K562 (cell line): Measurements from ENCODE around the gene CMTM4. TPM values are rescaled to one million over a fixed set of nuclear protein-coding genes. Genes with fewer than 3 reads are reported as not detected.

Experiments
- ATAC-seq: fragments of 200-7000 bp; cut with Tn5 transposase; 3 replicates; pipeline ENCODE4 v1.9.1; 2020; ENCODE audit warnings: moderate library complexity
- BruUV-seq: library from RNA; stranded (reverse); fragments of 400-500 nt; replicated peaks from 2 replicates; lab custom pipeline; 2021; lab: Mats Ljungman, UMichigan
- CTCF ChIA-PET: fragments of 300-600 bp; formaldehyde crosslinking; extraction: SDS; loops from one replicate; lab custom pipeline; 2021; ENCODE audit warnings: low intra/inter-chr PET ratio; lab: Yijun Ruan, JAX
- POLR2A ChIA-PET: fragments of 300-600, 350-650 bp; sonication (Branson Sonifier 250); formaldehyde crosslinking; extraction: SDS; loops from one replicate; lab custom pipeline; 2021; ENCODE audit warnings: antibody characterized with exemption, inconsistent platforms; lab: Yijun Ruan, JAX
- DNase-seq, 4 experiments: peaks; one replicate each; pipeline versions ENCODE4 v3.0.0 to v3.0.0-alpha.2; 2011 to 2018; ENCODE audit warnings: low spot score in 3 of 4, mixed read lengths in 3 of 4; ENCODE audit errors: extremely low read depth in 1 of 4
- FAIRE-seq: peaks from 2 replicates; lab custom pipeline; 2011; peaks lifted over from hg19 to GRCh38; lab: Jason Lieb, UNC
- H2AFZ ChIP-seq: 2 replicates; pipeline ENCODE4 v1.6.0; 2011; ENCODE audit warnings: low read depth, low read length, control low read depth, inconsistent platforms
- H3K27ac ChIP-seq: fragments of 200-600 bp; 3 replicates; pipeline ENCODE4 v1.8.0; 2011; ENCODE audit warnings: low read depth, mild to moderate bottlenecking, control low read depth, inconsistent platforms, low read length, moderate library complexity, mixed read lengths; ENCODE audit errors: extremely low read depth
- H3K27me3 ChIP-seq, 2 experiments: fragments of 300-600 bp in 1 of 2; 2 replicates in 1 of 2; 3 replicates in 1 of 2; pipeline versions ENCODE4 v1.6.0 to v1.8.0; 2011; ENCODE audit warnings: inconsistent platforms in 2 of 2, low read length in 2 of 2, mild to moderate bottlenecking in 1 of 2, mixed read lengths in 1 of 2, moderate library complexity in 1 of 2; ENCODE audit not compliant: control insufficient read depth in 2 of 2, insufficient read depth in 2 of 2
- H3K36me3 ChIP-seq: fragments of 300-600 bp; 3 replicates; pipeline ENCODE4 v1.8.0; 2011; ENCODE audit warnings: mild to moderate bottlenecking, low read length, inconsistent platforms; ENCODE audit not compliant: control insufficient read depth, insufficient read depth
- H3K4me1 ChIP-seq, 2 experiments: fragments of 200-600 bp in 1 of 2; replicated peaks in 1 of 2; 2 replicates in 1 of 2; 3 replicates in 1 of 2; pipeline versions ENCODE4 v1.5.1 to v1.8.0; 2011; ENCODE audit warnings: inconsistent platforms in 2 of 2, low read length in 2 of 2, mild to moderate bottlenecking in 1 of 2, mixed read lengths in 1 of 2, moderate library complexity in 1 of 2; ENCODE audit not compliant: control insufficient read depth in 2 of 2, insufficient read depth in 2 of 2
- H3K4me2 ChIP-seq: 2 replicates; pipeline ENCODE4 v1.6.1; 2011; ENCODE audit warnings: low read length, control low read depth, inconsistent platforms, mixed read lengths; ENCODE audit not compliant: insufficient read depth
- H3K4me3 ChIP-seq: fragments of 200-600 bp; sonication (generic), shearing (Covaris generic); 2 replicates; pipeline ENCODE4 v1.5.1; 2016; ENCODE audit warnings: control low read depth, inconsistent platforms
- H3K79me2 ChIP-seq: fragments of 200-600 bp; 3 replicates; pipeline ENCODE4 v1.8.0; 2011; ENCODE audit warnings: low read length, inconsistent platforms; ENCODE audit not compliant: control insufficient read depth, insufficient read depth
- H3K9ac ChIP-seq, 2 experiments: 2 replicates each; pipeline versions ENCODE4 v1.6.0 to v1.6.1; 2011; ENCODE audit warnings: low read depth in 2 of 2, low read length in 2 of 2, control low read depth in 1 of 2, inconsistent platforms in 1 of 2, mild to moderate bottlenecking in 1 of 2, mixed read lengths in 1 of 2; ENCODE audit not compliant: insufficient read depth in 1 of 2
- H3K9me1 ChIP-seq: one replicate; pipeline ENCODE4 v1.6.0; 2011; ENCODE audit warnings: inconsistent platforms, mild to moderate bottlenecking, low read length, moderate library complexity; ENCODE audit not compliant: control insufficient read depth, insufficient read depth
- H3K9me3 ChIP-seq: replicated peaks from 2 replicates; pipeline ENCODE4 v1.5.1; 2011; ENCODE audit warnings: low read depth, low read length, inconsistent platforms; ENCODE audit not compliant: control insufficient read depth, insufficient read depth
- H4K20me1 ChIP-seq: replicated peaks from 2 replicates; pipeline ENCODE4 v1.6.1; 2011; ENCODE audit warnings: low read length, inconsistent platforms, mixed read lengths; ENCODE audit not compliant: control insufficient read depth, insufficient read depth
- MCM3 ChIP-seq: fragments of 450-650 bp; IDR thresholded peaks from 2 replicates; pipeline ENCODE4 v1.6.1; 2016
- NFIX ChIP-seq: fragments of 250-450 bp; sonication (Bioruptor Pico); IDR thresholded peaks from 2 replicates; pipeline ENCODE4 v1.4.0; 2020; ENCODE audit warnings: low read depth, mild to moderate bottlenecking, moderate library complexity
- XRCC3 ChIP-seq: fragments of 450-650 bp; IDR thresholded peaks from 2 replicates; pipeline ENCODE4 v1.6.1; 2017; ENCODE audit warnings: mild to moderate bottlenecking, moderate library complexity
- WGBS: fragments of 100-300 bp; shearing (Covaris generic); methylation state at CpG from one replicate; pipeline ENCODE4 v1.1.6; 2016; ENCODE audit warnings: low coverage, mixed read lengths; ENCODE audit not compliant: insufficient coverage; ENCODE audit errors: missing lambda C conversion rate; 5-methylcytosine and 5-hydroxymethylcytosine counted together
- in situ Hi-C: fragments of 300-500 bp; cut with MboI; formaldehyde crosslinking; loops from 4 replicates; pipeline ENCODE4 v1.15.0; 2018; ENCODE audit warnings: inconsistent platforms, mixed read lengths
- intact Hi-C: fragments of 100-400 bp; cut with micrococcal nuclease; formaldehyde crosslinking; loops from 2 replicates; pipeline ENCODE4 v1.14.2; 2022
- polyA plus RNA-seq, 8 experiments: library from polyadenylated mRNA; depleted of rRNA in 4 of 8; stranded (reverse) in 5 of 8; unstranded in 3 of 8; fragments of >200 nt; fragmentation: Nextera tagmentation in 2 of 8; fragmentation: Illumina TruSeq in 1 of 8; extraction: Ambion mirVana in 2 of 8; extraction: Trizol in 1 of 8; gene quantifications; 2 replicates each; pipeline versions ENCODE4 v1.2.1 to v1.2.3, GENCODE V29; 2011 to 2014; ENCODE audit warnings: inconsistent platforms in 1 of 8, missing spikeins in 1 of 8
- total RNA-seq, 7 experiments: library from RNA; depleted of rRNA in 6 of 7; stranded (reverse); fragments of >200 nt in 6 of 7; fragmentation: Illumina TruSeq in 2 of 7; extraction: Trizol in 2 of 7; gene quantifications; 2 replicates each; pipeline versions ENCODE4 v1.2.1 to v1.2.3, GENCODE V29; 2011 to 2021; ENCODE audit warnings: low replicate concordance in 1 of 7
- TF ChIP-seq, protein P1 (sequence below): fragments of 150-350 bp; conservative IDR thresholded peaks from 2 replicates; pipeline ENCODE4 v1.6.1; 2014; ENCODE audit warnings: low read length
- TF ChIP-seq, protein P2 (sequence below): IDR thresholded peaks from 2 replicates; pipeline ENCODE4 v1.6.1; 2012; ENCODE audit warnings: low read depth, low read length, improper control_type of control experiment, borderline replicate concordance

CMTM4 gene
- total and polyA plus RNA-seq, 9 of the 15 experiments (the other 6 are each of a cell fraction or from before 2014, with no cell fraction given), result 2.0 to 21.3 (median 12.5) TPM

DNA sequence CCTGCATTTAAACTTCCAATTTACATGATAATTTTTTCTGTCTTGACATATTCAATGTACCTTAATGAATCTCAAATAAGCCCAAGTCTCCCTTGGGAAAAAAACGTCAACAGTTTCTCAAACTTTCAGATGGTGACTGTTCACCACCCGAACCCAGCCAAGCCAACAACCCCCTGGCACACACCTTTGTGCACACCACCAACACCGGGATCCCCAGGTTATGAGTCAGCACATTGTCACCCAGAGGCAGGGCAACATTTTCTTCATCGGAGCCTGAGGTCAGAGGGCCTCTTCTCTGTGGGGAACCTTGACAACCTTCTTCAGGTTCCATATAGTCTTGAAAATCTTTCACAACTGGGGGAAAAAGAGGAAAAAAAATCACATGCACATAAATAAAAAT is 39.3 kb upstream of the CMTM4 start:
- ATAC-seq (no peak), FAIRE-seq (no peak), DNase-seq (no peak)
- Histone ChIP-seq H3K4me1 (peaks cover 6 to 9% of the 10 kb centered on the region in 2 experiments; a peak in 4 of 5 replicates), H2AFZ (no peak overlapping the region), H3K79me2 (peaks cover 27% of the 10 kb centered on the region), H3K4me2 (no peak overlapping the region), H3K9ac (no peak overlapping the region), H3K27ac (no peak overlapping the region), H3K9me3 (no peaks in the 10 kb centered on the region), H3K36me3 (peaks cover 95% of the 10 kb centered on the region), H3K4me3 (no peak overlapping the region), H3K9me1 (no peaks in the 10 kb centered on the region), H4K20me1 (no peaks in the 10 kb centered on the region; the same call in 1 of the 2 replicates), H3K27me3 (no peaks in the 10 kb centered on the region)
- intact Hi-C loops, result no loop called here
- in situ Hi-C loops, result no loop called here
- 83% methylated on average over 4 of the region's 4 CpGs for WGBS
- POLR2A ChIA-PET, result interaction anchor here (0.7 to 0.8 kb wide), 2 partner anchors 26 to 84 kb away, joined by 3 to 4 read pairs; no protein-coding TSS in a partner anchor
- TF ChIP-seq, protein P1, sequence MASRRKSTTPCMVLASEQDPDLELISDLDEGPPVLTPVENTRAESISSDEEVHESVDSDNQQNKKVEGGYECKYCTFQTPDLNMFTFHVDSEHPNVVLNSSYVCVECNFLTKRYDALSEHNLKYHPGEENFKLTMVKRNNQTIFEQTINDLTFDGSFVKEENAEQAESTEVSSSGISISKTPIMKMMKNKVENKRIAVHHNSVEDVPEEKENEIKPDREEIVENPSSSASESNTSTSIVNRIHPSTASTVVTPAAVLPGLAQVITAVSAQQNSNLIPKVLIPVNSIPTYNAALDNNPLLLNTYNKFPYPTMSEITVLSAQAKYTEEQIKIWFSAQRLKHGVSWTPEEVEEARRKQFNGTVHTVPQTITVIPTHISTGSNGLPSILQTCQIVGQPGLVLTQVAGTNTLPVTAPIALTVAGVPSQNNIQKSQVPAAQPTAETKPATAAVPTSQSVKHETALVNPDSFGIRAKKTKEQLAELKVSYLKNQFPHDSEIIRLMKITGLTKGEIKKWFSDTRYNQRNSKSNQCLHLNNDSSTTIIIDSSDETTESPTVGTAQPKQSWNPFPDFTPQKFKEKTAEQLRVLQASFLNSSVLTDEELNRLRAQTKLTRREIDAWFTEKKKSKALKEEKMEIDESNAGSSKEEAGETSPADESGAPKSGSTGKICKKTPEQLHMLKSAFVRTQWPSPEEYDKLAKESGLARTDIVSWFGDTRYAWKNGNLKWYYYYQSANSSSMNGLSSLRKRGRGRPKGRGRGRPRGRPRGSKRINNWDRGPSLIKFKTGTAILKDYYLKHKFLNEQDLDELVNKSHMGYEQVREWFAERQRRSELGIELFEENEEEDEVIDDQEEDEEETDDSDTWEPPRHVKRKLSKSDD, result no peak
- TF ChIP-seq NFIX (CRISPR knock-in tag) (no peak), XRCC3 (no peak), MCM3 (no peak)
- TF ChIP-seq, protein P2, sequence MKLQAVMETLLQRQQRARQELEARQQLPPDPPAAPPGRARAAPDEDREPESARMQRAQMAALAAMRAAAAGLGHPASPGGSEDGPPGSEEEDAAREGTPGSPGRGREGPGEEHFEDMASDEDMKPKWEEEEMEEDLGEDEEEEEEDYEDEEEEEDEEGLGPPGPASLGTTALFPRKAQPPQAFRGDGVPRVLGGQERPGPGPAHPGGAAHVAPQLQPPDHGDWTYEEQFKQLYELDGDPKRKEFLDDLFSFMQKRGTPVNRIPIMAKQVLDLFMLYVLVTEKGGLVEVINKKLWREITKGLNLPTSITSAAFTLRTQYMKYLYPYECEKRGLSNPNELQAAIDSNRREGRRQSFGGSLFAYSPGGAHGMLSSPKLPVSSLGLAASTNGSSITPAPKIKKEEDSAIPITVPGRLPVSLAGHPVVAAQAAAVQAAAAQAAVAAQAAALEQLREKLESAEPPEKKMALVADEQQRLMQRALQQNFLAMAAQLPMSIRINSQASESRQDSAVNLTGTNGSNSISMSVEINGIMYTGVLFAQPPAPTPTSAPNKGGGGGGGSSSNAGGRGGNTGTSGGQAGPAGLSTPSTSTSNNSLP, result no peak
- no TSS peak for BruUV-seq
- CTCF ChIA-PET, result no interaction called here
